Small intestine (tissue), 7 donors: ENCODE measurements around the gene GGCT. TPM values are rescaled to one million over a fixed set of nuclear protein-coding genes. Genes with fewer than 3 reads are reported as not detected.
A peak's percentile ranks its signal among the peaks of the same experiment; 100 is the strongest.

Experiments
- DNase-seq, 2 donors: peaks; one replicate each; pipeline versions ENCODE4 v3.0.0 to v3.0.0-alpha.2; 2013
- FAIRE-seq: peaks from 2 replicates; lab custom pipeline; 2012; peaks lifted over from hg19 to GRCh38; lab: Jason Lieb, UNC
- H3K27ac ChIP-seq, 3 donors: one replicate each; pipeline ENCODE4 v1.5.1; 2013; ENCODE audit warnings: low read length in 2 of 3, mild to moderate bottlenecking in 2 of 3, control low read depth in 1 of 3, inconsistent platforms in 1 of 3, low read depth in 1 of 3, moderate library complexity in 1 of 3
- H3K27me3 ChIP-seq, 3 donors: one replicate each; pipeline ENCODE4 v1.6.1; 2013; ENCODE audit warnings: low read length in 3 of 3, inconsistent platforms in 1 of 3; ENCODE audit not compliant: control insufficient read depth in 3 of 3, insufficient read depth in 3 of 3
- H3K36me3 ChIP-seq, 3 donors: one replicate each; pipeline ENCODE4 v1.6.1; 2013; ENCODE audit warnings: low read length in 3 of 3, inconsistent platforms in 1 of 3, low read depth in 1 of 3, mild to moderate bottlenecking in 1 of 3, moderate library complexity in 1 of 3; ENCODE audit not compliant: control insufficient read depth in 3 of 3, insufficient read depth in 2 of 3
- H3K4me1 ChIP-seq, 3 donors: one replicate each; pipeline ENCODE4 v1.6.1; 2013; ENCODE audit warnings: low read length in 2 of 3, inconsistent platforms in 1 of 3, low read depth in 1 of 3, mild to moderate bottlenecking in 1 of 3, moderate library complexity in 1 of 3; ENCODE audit not compliant: control insufficient read depth in 3 of 3, insufficient read depth in 2 of 3
- H3K4me3 ChIP-seq, 3 donors: one replicate each; pipeline ENCODE4 v1.5.1; 2013; ENCODE audit warnings: low read length in 3 of 3, control low read depth in 1 of 3, inconsistent platforms in 1 of 3, low read depth in 1 of 3, mild to moderate bottlenecking in 1 of 3, moderate library complexity in 1 of 3
- H3K9me3 ChIP-seq, 2 donors: one replicate each; pipeline ENCODE4 v1.6.1; 2013; ENCODE audit warnings: low read depth in 1 of 2, low read length in 1 of 2; ENCODE audit not compliant: control insufficient read depth in 2 of 2, insufficient read depth in 1 of 2
- WGBS, 3 donors: extraction: QIAGEN DNeasy Blood & Tissue Kit; methylation state at CpG; one replicate each; pipeline ENCODE4 v1.1.7; 2013; 5-methylcytosine and 5-hydroxymethylcytosine counted together
- polyA plus RNA-seq, 4 donors: library from polyadenylated mRNA; stranded (reverse) in 3 of 4; unstranded in 1 of 4; fragments of 200-250 nt in 3 of 4; fragments of 120-200 nt in 1 of 4; gene quantifications; one replicate each; pipeline versions ENCODE4 v1.2.1 to v1.2.3, GENCODE V29; 2013
- donor health status: healthy with polysubstance abuse.
- donor health status: control.
- donor health status: control.
- donor health status: Bipolar disorder and iron deficiency.
- donor health status: healthy.

The GGCT gene
- polyA plus RNA-seq, 4 donors: 57.3 to 105 (median 70.5) TPM

DNA sequence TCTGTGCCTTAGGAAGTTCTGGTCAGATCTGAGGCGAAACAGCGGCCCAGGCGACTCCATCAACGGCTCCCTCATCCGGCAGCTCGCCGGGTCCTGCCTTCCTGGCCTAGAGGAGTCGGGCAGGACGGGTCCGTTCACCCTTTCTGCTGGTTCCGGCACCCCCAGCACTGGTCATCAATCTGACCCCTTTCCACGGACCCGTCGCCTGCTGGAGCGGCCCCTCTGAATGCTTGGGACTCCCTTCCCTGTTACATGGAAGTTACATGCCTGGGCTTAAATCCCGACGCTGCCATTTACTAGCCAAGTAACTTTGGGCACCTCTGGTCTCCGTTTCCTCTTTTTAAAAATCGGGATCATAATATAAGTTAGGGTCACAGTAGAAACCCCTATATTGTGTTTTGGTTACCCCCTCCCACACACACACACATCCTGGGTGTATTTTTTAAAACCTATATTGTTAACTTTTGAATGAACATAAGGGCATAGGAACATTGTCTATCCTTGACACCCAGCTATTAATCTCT is 607 bp upstream of the GGCT start:
- 4 to 14% (median 6%) methylated on average over 19 of the region's 19 CpGs for WGBS, 3 donors

DNA sequence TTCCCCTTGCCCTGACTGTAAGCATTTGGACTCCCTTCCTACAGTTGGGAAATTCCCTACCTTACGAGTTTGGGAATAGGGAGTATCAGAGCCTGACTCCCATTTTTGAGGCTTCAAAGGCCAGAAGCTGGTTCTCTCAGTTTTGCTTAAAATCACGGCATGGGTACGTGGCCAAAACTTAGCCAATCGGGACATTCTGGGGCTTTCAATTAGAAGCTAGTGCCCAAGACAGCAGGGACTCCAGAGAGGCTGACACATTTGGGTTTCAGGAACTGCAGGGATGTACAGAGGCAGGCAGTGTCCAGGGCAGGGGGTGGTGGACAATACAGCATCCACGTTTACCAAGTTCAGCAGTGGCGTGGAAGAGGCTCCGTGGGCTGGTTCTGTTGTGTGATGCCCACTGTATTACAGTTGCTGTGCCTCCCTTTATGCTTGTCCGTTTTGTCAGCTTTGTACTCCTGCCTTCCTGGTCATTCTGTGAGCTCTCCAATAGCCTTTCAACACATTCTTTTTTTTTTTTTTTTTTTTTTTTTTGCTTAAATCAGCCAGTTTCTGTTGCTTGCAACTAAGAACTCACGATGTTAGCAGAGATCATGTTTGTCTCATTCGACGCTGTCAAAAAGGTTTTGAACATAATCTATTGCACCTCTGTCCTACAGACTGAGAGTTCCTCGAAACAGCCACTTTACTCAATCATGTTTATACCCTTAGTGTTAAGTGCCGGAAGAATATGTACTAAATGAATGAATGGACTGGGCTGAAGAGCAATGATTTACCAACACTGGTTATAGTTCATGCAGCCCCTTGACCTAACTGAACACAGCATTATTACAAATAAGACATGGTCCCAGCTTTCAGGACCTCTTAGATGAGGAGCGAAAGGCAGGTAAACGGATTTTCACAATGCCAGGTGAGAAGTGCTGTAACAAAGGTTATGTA is 1.1 kb downstream of the GGCT start:
- Histone ChIP-seq H3K36me3 (peaks cover 0 to under 1% (median 0%) of the 10 kb centered on the region in 3 donors), H3K27ac (peak overlapping the region in 1 of 3 donors; percentile 63), H3K9me3 (peaks cover 0 to 5% of the 10 kb centered on the region in 2 donors), H3K4me3 (peak overlapping the region; percentile 69 to 98 (median 79)), H3K4me1 (peaks cover 3 to 5% (median 5%) of the 10 kb centered on the region in 3 donors), H3K27me3 (no peaks in the 10 kb centered on the region)
- WGBS, 3 donors: 33 to 45% (median 44%) methylated on average over 15 of the region's 15 CpGs
- FAIRE-seq: no peak
- no peak for DNase-seq

More for the DNA sequence above, 607 bp upstream of the GGCT start:
- H3K4me3 ChIP-seq: peak overlapping the region; percentile 45 to 98 (median 79)
- no peaks in the 10 kb centered on the region for H3K36me3 ChIP-seq
- no peak for DNase-seq
- FAIRE-seq: no peak
- H3K27ac ChIP-seq: peak overlapping the region; percentile 63 to 79 (median 71)
- H3K9me3 ChIP-seq: peaks cover 0 to 5% of the 10 kb centered on the region in 2 donors
- peaks cover 3 to 7% (median 5%) of the 10 kb centered on the region in 3 donors for H3K4me1 ChIP-seq
- no peaks in the 10 kb centered on the region for H3K27me3 ChIP-seq

DNA sequence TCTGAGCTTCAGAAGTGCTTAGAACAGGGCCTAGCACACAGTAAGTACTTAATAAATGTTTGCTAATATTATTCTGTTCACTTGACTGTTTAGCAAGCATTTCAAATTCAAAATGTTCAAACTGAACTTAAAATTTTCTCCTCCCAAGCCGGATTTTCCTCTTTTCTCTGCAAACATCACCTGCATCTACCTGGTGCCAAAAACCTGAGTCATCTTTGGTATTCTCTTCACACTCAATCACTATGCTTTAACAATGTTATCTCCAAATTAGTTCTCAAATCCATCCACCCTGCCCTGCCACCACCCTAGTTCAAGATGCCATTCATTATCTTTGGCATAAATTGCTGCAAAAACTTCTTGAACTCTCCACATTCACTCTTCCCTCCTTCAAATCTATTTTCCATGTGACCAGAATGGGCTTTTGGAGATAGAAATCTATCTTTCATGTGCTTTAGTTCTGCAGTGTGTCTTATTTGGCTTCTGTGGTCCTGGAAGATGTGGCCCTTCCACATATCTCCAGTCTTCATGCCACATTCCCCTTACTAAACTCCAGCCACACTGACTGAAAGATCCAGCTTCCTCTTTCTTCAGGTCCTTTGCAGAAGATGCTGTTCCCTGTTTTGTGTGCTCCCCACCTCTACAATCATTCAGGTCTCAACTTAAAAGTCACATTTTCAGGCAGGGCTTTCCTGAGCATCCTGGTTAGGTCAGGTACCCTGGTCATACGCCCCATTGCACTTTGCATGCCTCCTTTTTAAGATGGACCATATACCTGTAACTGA is 2.0 kb downstream of the GGCT start:
- Histone ChIP-seq H3K27me3 (no peaks in the 10 kb centered on the region), H3K4me1 (peaks cover 3 to 5% (median 5%) of the 10 kb centered on the region in 3 donors), H3K4me3 (no peak overlapping the region), H3K9me3 (peaks cover 0 to 5% of the 10 kb centered on the region in 2 donors), H3K27ac (no peak overlapping the region), H3K36me3 (peaks cover 0 to 4% (median 0%) of the 10 kb centered on the region in 3 donors)
- WGBS, 3 donors: 65 to 84% (median 83%) methylated on average over 2 of the region's 2 CpGs
- DNase-seq (no peak), FAIRE-seq (no peak)

DNA sequence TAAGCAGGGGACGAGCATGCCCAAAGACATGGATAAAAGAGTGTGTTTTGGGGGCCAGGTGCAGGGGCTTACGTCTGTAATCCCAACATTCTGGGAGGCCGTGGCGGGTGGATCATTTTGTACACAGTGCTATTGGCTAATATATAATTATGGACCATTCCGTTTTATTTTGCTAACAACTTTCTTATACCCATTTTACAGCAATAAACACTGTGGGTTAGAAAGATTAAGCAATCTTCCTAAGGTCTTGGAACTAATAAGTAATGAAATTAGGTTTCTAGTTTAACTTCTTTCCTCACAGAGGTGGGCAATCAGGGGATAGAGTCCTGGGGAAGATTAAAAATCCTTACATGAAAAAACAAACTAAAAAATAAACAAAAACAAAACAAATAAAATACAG is 3.4 kb downstream of the GGCT start:
- no peak for DNase-seq
- Histone ChIP-seq H3K36me3 (peaks cover 0 to 4% (median 2%) of the 10 kb centered on the region in 3 donors), H3K4me1 (peaks cover 3 to 5% (median 5%) of the 10 kb centered on the region in 3 donors), H3K27me3 (no peaks in the 10 kb centered on the region), H3K27ac (no peak overlapping the region), H3K9me3 (no peaks in the 10 kb centered on the region), H3K4me3 (no peak overlapping the region)
- WGBS, 3 donors: 94 to 97% (median 96%) methylated on average over 5 of the region's 5 CpGs
- FAIRE-seq: no peak

DNA sequence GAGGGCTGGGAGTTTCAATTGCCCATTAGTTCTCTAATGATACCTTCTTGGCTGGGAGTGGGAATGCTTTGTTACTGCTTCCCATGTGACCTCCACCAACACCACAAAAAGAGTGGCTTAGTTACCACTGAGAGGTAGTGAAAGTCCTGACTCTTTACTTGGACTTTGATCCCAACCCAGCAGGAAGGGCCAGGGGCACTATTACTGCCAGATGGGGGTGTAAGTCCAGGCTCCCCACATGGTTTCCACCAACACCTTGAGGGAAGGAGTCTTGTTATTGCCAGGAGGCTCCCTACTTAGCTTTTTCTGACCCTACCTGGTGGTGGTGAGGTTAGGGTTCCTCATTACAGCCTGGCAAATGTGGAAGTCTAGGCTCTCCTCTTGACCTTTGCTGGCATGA is 11.4 kb downstream of the GGCT start:
- no peaks in the 10 kb centered on the region for H3K27me3 ChIP-seq
- peaks cover 0 to 4% (median 2%) of the 10 kb centered on the region in 3 donors for H3K36me3 ChIP-seq
- DNase-seq (peak; percentile 61 to 75), FAIRE-seq (no peak)
- no peak overlapping the region for H3K4me3 ChIP-seq
- H3K4me1 ChIP-seq: peaks cover 2 to 4% (median 2%) of the 10 kb centered on the region in 3 donors
- H3K27ac ChIP-seq: no peak overlapping the region
- H3K9me3 ChIP-seq: peaks cover 0 to 12% of the 10 kb centered on the region in 2 donors

DNA sequence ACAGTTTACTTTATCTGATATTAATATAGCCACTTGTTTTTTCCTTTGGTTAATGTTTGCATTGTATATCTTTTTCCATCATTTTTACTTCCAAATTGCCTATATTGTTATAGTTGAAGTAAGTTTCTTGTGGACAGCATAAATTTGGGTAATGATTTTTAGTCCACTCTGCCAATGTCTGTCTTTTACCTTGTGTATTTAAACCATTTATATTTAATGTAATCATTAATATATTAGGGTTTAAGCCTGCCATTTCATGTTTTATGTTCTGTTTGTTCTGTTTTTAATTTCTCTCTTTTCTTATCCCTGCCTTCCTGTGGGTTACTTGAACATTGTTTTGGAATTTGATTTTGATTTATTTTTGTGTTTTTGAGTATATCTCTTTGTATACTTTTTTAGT is 13.2 kb downstream of the GGCT start:
- no peak overlapping the region for H3K4me3 ChIP-seq
- no peaks in the 10 kb centered on the region for H3K27me3 ChIP-seq

DNA sequence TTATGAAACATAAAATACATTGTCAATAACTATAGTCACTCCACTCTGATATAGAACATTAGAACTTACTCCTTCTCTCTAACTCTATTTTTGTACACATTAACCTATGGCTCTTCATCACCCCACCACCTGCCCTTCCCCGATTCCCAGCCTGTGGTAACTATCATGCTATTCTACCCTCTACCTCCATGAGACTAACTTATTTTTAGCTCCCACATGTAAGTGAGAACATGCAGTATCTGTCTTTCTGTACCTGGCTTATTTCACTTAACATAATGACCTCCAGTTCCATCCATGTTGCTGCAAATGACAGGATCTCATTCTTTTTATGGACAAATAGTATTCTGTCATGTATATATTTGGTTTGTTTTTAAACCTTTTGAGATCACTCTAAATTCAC is 17.3 kb downstream of the GGCT start:
- FAIRE-seq (no peak), DNase-seq (no peak)
- 74 to 83% (median 81%) methylated on average over 1 of the region's 1 CpG for WGBS, 3 donors
- Histone ChIP-seq H3K27ac (no peak overlapping the region), H3K9me3 (peaks cover 0 to 6% of the 10 kb centered on the region in 2 donors), H3K27me3 (no peaks in the 10 kb centered on the region), H3K36me3 (no peaks in the 10 kb centered on the region), H3K4me3 (no peak overlapping the region), H3K4me1 (no peaks in the 10 kb centered on the region)

More for the DNA sequence above, 13.2 kb downstream of the GGCT start:
- H3K36me3 ChIP-seq: peaks cover 0 to 4% (median 0%) of the 10 kb centered on the region in 3 donors
- FAIRE-seq (no peak), DNase-seq (no peak)
- H3K27ac ChIP-seq: no peak overlapping the region
- peaks cover 2 to 4% (median 2%) of the 10 kb centered on the region in 3 donors for H3K4me1 ChIP-seq
- peaks cover 0 to 12% of the 10 kb centered on the region in 2 donors for H3K9me3 ChIP-seq

DNA sequence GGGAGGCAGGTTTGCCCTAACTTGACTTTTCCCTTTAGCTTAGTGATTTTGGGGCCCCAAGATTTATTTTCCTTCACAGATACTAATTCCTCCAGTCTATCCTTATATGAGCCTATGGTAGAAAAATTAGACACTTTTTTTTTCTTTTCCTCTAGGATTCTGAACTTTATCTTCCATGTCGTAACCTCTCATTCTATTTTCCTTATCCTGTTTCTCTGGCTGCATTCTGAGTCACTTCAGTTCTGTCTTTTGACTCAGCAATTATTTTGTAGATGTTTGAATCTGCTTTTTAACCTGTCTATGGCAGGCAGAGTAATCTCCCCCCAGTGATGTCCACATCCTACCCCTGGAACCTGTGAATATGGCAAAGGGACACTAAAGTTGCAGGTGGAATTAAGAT is 19.0 kb downstream of the GGCT start:
- 90 to 96% (median 93%) methylated on average over 1 of the region's 1 CpG for WGBS, 3 donors
- Histone ChIP-seq H3K4me1 (no peaks in the 10 kb centered on the region), H3K9me3 (peaks cover 0 to 4% of the 10 kb centered on the region in 2 donors), H3K4me3 (no peak overlapping the region), H3K36me3 (no peaks in the 10 kb centered on the region), H3K27me3 (no peaks in the 10 kb centered on the region), H3K27ac (no peak overlapping the region)
- FAIRE-seq (no peak), DNase-seq (no peak)
